GM23338 (cell line): ENCODE measurements around the gene TNFAIP8L3. TPM values are rescaled to one million over a fixed set of nuclear protein-coding genes. Genes with fewer than 3 reads are reported as not detected.

Experiments
- ATAC-seq: fragments of 200-7000 bp; cut with Tn5 transposase; 3 replicates; pipeline ENCODE4 v1.9.1; 2020
- DNase-seq: peaks from one replicate; pipeline ENCODE4 v3.0.0-alpha.2; 2015; ENCODE audit warnings: low spot score
- H2AFZ ChIP-seq: fragments of 200-600 bp; sonication (generic); 2 replicates; pipeline ENCODE4 v1.8.0; 2016; ENCODE audit warnings: antibody characterized with exemption, mild to moderate bottlenecking, moderate library complexity
- H3F3A ChIP-seq: fragments of 200-600 bp; sonication (generic); replicated peaks from 2 replicates; pipeline ENCODE4 v1.8.0; 2017; ENCODE audit warnings: antibody characterized with exemption, mixed run types, low read depth
- H3K27ac ChIP-seq: fragments of 200-600 bp; sonication (generic); 2 replicates; pipeline ENCODE4 v1.6.1; 2016; ENCODE audit warnings: low read depth
- H3K27me3 ChIP-seq: fragments of 200-600 bp; sonication (generic); 2 replicates; pipeline ENCODE4 v1.8.0; 2016; ENCODE audit warnings: mild to moderate bottlenecking, mixed run types, moderate library complexity; ENCODE audit not compliant: insufficient read depth
- H3K36me3 ChIP-seq: fragments of 200-600 bp; sonication (generic); 2 replicates; pipeline ENCODE4 v1.8.0; 2016; ENCODE audit warnings: mild to moderate bottlenecking; ENCODE audit not compliant: insufficient read depth
- H3K4me1 ChIP-seq: fragments of 200-600 bp; sonication (generic); 2 replicates; pipeline ENCODE4 v1.8.0; 2016; ENCODE audit warnings: mild to moderate bottlenecking, moderate library complexity; ENCODE audit not compliant: insufficient read depth
- H3K4me2 ChIP-seq: fragments of 200-600 bp; sonication (generic); 2 replicates; pipeline ENCODE4 v1.7.1; 2017; ENCODE audit warnings: mixed run types
- H3K4me3 ChIP-seq: fragments of 200-600 bp; sonication (generic); 2 replicates; pipeline ENCODE4 v1.6.1; 2016; ENCODE audit warnings: mixed run types
- H3K79me2 ChIP-seq: fragments of 200-600 bp; sonication (generic); replicated peaks from 2 replicates; pipeline ENCODE4 v1.8.0; 2017; ENCODE audit warnings: mild to moderate bottlenecking; ENCODE audit not compliant: insufficient read depth
- H3K9me2 ChIP-seq: fragments of 200-600 bp; sonication (generic); 2 replicates; pipeline ENCODE4 v1.8.0; 2017; ENCODE audit not compliant: insufficient read depth
- H4K20me1 ChIP-seq: fragments of 200-600 bp; sonication (generic); replicated peaks from 2 replicates; pipeline ENCODE4 v1.8.0; 2017; ENCODE audit warnings: mild to moderate bottlenecking; ENCODE audit not compliant: insufficient read depth
- H3K27ac Mint-ChIP-seq: 2 replicates; pipeline ENCODE4 v1.8.0; 2020; ENCODE audit warnings: inconsistent platforms, mild to moderate bottlenecking, moderate library complexity, mixed read lengths
- H3K27me3 Mint-ChIP-seq: 3 replicates; pipeline ENCODE4 v1.8.0; 2022; ENCODE audit warnings: low read depth, mild to moderate bottlenecking, moderate library complexity, mixed read lengths, inconsistent platforms; ENCODE audit not compliant: insufficient read depth, poor library complexity
- H3K36me3 Mint-ChIP-seq: 3 replicates; pipeline ENCODE4 v1.8.0; 2021; ENCODE audit warnings: low read depth, mild to moderate bottlenecking, inconsistent platforms, moderate library complexity, mixed read lengths
- H3K4me1 Mint-ChIP-seq: 3 replicates; pipeline ENCODE4 v1.8.0; 2020; ENCODE audit warnings: mild to moderate bottlenecking, inconsistent platforms, mixed read lengths
- H3K4me3 Mint-ChIP-seq: 3 replicates; pipeline ENCODE4 v1.8.0; 2021; ENCODE audit warnings: moderate library complexity, mild to moderate bottlenecking, inconsistent platforms, mixed read lengths
- H3K9me3 Mint-ChIP-seq: 3 replicates; pipeline ENCODE4 v1.8.0; 2020; ENCODE audit warnings: moderate library complexity, mild to moderate bottlenecking, inconsistent platforms, mixed read lengths
- CREB1 ChIP-seq: fragments of 250-450 bp; sonication (Bioruptor Pico); IDR thresholded peaks from 2 replicates; pipeline ENCODE4 v1.5.0; 2020; ENCODE audit warnings: low read depth, mild to moderate bottlenecking, moderate library complexity
- EZH2 ChIP-seq: fragments of 200-600 bp; sonication (generic); IDR thresholded peaks from one replicate; pipeline ENCODE4 v1.8.0; 2017; ENCODE audit warnings: antibody characterized with exemption, mild to moderate bottlenecking, low read depth; ENCODE audit not compliant: unreplicated experiment
- EZH2phosphoT487 ChIP-seq: fragments of 200-600 bp; sonication (generic); IDR thresholded peaks from one replicate; pipeline ENCODE4 v1.8.1; 2018; ENCODE audit warnings: antibody characterized with exemption; ENCODE audit not compliant: unreplicated experiment
- JUNB ChIP-seq: IDR thresholded peaks from one replicate; pipeline ENCODE4 v1.6.1; 2016; ENCODE audit warnings: antibody characterized with exemption; ENCODE audit not compliant: unreplicated experiment
- STAT1 ChIP-seq: IDR thresholded peaks from one replicate; pipeline ENCODE4 v1.6.1; 2016; ENCODE audit warnings: antibody characterized with exemption; ENCODE audit not compliant: unreplicated experiment
- ZNF114 ChIP-seq: fragments of 250-450 bp; sonication (Bioruptor Pico); IDR thresholded peaks from 2 replicates; pipeline ENCODE4 v1.5.0; 2020; ENCODE audit warnings: mild to moderate bottlenecking, moderate library complexity
- polyA plus RNA-seq: library from polyadenylated mRNA; unstranded; fragments of >200 nt; fragmentation: Nextera tagmentation; extraction: Ambion mirVana; gene quantifications from 2 replicates; pipeline ENCODE4 v1.2.1, GENCODE V29; 2016
- total RNA-seq: library from RNA; depleted of rRNA; stranded (reverse); fragments of >200 nt; shearing (Covaris generic); gene quantifications from 2 replicates; pipeline ENCODE4 v1.2.3, GENCODE V29; 2014
- TF ChIP-seq, protein P1 (sequence below): fragments of 250-450 bp; sonication (Bioruptor Pico); IDR thresholded peaks from 2 replicates; pipeline ENCODE4 v1.5.0; 2020; ENCODE audit warnings: mild to moderate bottlenecking, moderate library complexity
- TF ChIP-seq, protein P2 (sequence below), 2 experiments: fragments of 200-600 bp in 1 of 2; sonication (generic) in 1 of 2; conservative IDR thresholded peaks; 2 replicates each; pipeline versions ENCODE4 v1.5.1 to v1.6.1; 2016 to 2017; ENCODE audit warnings: antibody characterized with exemption in 2 of 2, low read depth in 2 of 2, mild to moderate bottlenecking in 2 of 2, moderate library complexity in 1 of 2
- TF ChIP-seq, protein P3 (sequence below): IDR thresholded peaks from one replicate; pipeline ENCODE4 v1.6.1; 2018; ENCODE audit warnings: antibody characterized with exemption; ENCODE audit not compliant: unreplicated experiment

The TNFAIP8L3 gene
- total and polyA plus RNA-seq, 2 experiments from 2014 or later = 0.23 to 0.31 TPM

GRCh38 chr15:51129535-51130188, 35.0 kb upstream of the TNFAIP8L3 start (continued):
- TF ChIP-seq, protein P1, sequence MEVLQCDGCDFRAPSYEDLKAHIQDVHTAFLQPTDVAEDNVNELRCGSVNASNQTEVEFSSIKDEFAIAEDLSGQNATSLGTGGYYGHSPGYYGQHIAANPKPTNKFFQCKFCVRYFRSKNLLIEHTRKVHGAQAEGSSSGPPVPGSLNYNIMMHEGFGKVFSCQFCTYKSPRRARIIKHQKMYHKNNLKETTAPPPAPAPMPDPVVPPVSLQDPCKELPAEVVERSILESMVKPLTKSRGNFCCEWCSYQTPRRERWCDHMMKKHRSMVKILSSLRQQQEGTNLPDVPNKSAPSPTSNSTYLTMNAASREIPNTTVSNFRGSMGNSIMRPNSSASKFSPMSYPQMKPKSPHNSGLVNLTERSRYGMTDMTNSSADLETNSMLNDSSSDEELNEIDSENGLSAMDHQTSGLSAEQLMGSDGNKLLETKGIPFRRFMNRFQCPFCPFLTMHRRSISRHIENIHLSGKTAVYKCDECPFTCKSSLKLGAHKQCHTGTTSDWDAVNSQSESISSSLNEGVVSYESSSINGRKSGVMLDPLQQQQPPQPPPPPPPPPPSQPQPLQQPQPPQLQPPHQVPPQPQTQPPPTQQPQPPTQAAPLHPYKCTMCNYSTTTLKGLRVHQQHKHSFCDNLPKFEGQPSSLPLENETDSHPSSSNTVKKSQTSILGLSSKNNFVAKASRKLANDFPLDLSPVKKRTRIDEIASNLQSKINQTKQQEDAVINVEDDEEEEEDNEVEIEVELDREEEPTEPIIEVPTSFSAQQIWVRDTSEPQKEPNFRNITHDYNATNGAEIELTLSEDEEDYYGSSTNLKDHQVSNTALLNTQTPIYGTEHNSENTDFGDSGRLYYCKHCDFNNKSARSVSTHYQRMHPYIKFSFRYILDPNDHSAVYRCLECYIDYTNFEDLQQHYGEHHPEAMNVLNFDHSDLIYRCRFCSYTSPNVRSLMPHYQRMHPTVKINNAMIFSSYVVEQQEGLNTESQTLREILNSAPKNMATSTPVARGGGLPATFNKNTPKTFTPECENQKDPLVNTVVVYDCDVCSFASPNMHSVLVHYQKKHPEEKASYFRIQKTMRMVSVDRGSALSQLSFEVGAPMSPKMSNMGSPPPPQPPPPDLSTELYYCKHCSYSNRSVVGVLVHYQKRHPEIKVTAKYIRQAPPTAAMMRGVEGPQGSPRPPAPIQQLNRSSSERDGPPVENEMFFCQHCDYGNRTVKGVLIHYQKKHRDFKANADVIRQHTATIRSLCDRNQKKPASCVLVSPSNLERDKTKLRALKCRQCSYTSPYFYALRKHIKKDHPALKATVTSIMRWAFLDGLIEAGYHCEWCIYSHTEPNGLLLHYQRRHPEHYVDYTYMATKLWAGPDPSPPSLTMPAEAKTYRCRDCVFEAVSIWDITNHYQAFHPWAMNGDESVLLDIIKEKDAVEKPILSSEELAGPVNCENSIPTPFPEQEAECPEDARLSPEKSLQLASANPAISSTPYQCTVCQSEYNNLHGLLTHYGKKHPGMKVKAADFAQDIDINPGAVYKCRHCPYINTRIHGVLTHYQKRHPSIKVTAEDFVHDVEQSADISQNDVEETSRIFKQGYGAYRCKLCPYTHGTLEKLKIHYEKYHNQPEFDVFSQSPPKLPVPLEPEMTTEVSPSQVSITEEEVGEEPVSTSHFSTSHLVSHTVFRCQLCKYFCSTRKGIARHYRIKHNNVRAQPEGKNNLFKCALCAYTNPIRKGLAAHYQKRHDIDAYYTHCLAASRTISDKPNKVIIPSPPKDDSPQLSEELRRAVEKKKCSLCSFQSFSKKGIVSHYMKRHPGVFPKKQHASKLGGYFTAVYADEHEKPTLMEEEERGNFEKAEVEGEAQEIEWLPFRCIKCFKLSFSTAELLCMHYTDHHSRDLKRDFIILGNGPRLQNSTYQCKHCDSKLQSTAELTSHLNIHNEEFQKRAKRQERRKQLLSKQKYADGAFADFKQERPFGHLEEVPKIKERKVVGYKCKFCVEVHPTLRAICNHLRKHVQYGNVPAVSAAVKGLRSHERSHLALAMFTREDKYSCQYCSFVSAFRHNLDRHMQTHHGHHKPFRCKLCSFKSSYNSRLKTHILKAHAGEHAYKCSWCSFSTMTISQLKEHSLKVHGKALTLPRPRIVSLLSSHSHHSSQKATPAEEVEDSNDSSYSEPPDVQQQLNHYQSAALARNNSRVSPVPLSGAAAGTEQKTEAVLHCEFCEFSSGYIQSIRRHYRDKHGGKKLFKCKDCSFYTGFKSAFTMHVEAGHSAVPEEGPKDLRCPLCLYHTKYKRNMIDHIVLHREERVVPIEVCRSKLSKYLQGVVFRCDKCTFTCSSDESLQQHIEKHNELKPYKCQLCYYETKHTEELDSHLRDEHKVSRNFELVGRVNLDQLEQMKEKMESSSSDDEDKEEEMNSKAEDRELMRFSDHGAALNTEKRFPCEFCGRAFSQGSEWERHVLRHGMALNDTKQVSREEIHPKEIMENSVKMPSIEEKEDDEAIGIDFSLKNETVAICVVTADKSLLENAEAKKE = no peak
- TF ChIP-seq EZH2phosphoT487 (no peak), ZNF114 (no peak), STAT1 (no peak)

GRCh38 chr15:51128701-51129100, 34.0 kb upstream of the TNFAIP8L3 start:
- H3F3A ChIP-seq = no peaks in the 10 kb centered on the region
- ATAC-seq (no peak), DNase-seq (no peak)
- H2AFZ ChIP-seq = no peak overlapping the region
- H3K79me2 ChIP-seq = no peaks in the 10 kb centered on the region
- H4K20me1 ChIP-seq = no peaks in the 10 kb centered on the region
- peaks cover 2% of the 10 kb centered on the region for H3K27me3 Mint-ChIP-seq
- no peaks in the 10 kb centered on the region for H3K27me3 ChIP-seq
- H3K9me3 Mint-ChIP-seq = no peaks in the 10 kb centered on the region
- H3K36me3 Mint-ChIP-seq = no peaks in the 10 kb centered on the region
- no peak overlapping the region for H3K4me2 ChIP-seq
- no peak overlapping the region for H3K4me3 Mint-ChIP-seq
- no peak overlapping the region for H3K27ac Mint-ChIP-seq
- H3K9me2 ChIP-seq = no peaks in the 10 kb centered on the region
- H3K4me1 ChIP-seq = no peaks in the 10 kb centered on the region
- H3K36me3 ChIP-seq = no peaks in the 10 kb centered on the region
- no peak overlapping the region for H3K27ac ChIP-seq
- H3K4me3 ChIP-seq = no peak overlapping the region
- peaks cover 6% of the 10 kb centered on the region for H3K4me1 Mint-ChIP-seq
- TF ChIP-seq, protein P2, sequence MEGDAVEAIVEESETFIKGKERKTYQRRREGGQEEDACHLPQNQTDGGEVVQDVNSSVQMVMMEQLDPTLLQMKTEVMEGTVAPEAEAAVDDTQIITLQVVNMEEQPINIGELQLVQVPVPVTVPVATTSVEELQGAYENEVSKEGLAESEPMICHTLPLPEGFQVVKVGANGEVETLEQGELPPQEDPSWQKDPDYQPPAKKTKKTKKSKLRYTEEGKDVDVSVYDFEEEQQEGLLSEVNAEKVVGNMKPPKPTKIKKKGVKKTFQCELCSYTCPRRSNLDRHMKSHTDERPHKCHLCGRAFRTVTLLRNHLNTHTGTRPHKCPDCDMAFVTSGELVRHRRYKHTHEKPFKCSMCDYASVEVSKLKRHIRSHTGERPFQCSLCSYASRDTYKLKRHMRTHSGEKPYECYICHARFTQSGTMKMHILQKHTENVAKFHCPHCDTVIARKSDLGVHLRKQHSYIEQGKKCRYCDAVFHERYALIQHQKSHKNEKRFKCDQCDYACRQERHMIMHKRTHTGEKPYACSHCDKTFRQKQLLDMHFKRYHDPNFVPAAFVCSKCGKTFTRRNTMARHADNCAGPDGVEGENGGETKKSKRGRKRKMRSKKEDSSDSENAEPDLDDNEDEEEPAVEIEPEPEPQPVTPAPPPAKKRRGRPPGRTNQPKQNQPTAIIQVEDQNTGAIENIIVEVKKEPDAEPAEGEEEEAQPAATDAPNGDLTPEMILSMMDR (conservative IDR thresholded peaks at IDR 0.05; ENCODE audit: low read depth in 2 of 2) = no peak
- TF ChIP-seq EZH2 (no peak), CREB1 (CRISPR knock-in tag) (no peak), JUNB (no peak)
- TF ChIP-seq, protein P3, sequence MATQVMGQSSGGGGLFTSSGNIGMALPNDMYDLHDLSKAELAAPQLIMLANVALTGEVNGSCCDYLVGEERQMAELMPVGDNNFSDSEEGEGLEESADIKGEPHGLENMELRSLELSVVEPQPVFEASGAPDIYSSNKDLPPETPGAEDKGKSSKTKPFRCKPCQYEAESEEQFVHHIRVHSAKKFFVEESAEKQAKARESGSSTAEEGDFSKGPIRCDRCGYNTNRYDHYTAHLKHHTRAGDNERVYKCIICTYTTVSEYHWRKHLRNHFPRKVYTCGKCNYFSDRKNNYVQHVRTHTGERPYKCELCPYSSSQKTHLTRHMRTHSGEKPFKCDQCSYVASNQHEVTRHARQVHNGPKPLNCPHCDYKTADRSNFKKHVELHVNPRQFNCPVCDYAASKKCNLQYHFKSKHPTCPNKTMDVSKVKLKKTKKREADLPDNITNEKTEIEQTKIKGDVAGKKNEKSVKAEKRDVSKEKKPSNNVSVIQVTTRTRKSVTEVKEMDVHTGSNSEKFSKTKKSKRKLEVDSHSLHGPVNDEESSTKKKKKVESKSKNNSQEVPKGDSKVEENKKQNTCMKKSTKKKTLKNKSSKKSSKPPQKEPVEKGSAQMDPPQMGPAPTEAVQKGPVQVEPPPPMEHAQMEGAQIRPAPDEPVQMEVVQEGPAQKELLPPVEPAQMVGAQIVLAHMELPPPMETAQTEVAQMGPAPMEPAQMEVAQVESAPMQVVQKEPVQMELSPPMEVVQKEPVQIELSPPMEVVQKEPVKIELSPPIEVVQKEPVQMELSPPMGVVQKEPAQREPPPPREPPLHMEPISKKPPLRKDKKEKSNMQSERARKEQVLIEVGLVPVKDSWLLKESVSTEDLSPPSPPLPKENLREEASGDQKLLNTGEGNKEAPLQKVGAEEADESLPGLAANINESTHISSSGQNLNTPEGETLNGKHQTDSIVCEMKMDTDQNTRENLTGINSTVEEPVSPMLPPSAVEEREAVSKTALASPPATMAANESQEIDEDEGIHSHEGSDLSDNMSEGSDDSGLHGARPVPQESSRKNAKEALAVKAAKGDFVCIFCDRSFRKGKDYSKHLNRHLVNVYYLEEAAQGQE = no peak
